Stimulated activated memory B cell treated with anti-CD40 and anti-IgM and Interleukin-4, amounts not matched to agents 10 μg/mL and 1 μg/mL and 100 μg/mL, for 72 hours (primary cell): Measurements from ENCODE around the gene GALR3.

Experiments used
- ATAC-seq: fragments of 150-1000 bp; cut with Tn5 transposase; 2 replicates; pipeline ENCODE4 v1.10.0; 2021
- H3K27ac Mint-ChIP-seq: one replicate; pipeline ENCODE4 v1.8.0; 2022; ENCODE audit warnings: mild to moderate bottlenecking, mixed read lengths
- H3K27me3 Mint-ChIP-seq: one replicate; pipeline ENCODE4 v1.8.0; 2022; ENCODE audit warnings: mixed read lengths
- H3K36me3 Mint-ChIP-seq: one replicate; pipeline ENCODE4 v1.8.0; 2022; ENCODE audit warnings: mixed read lengths
- H3K4me1 Mint-ChIP-seq: one replicate; pipeline ENCODE4 v1.8.0; 2022; ENCODE audit warnings: mixed read lengths
- H3K4me3 Mint-ChIP-seq: one replicate; pipeline ENCODE4 v1.8.0; 2022; ENCODE audit warnings: mild to moderate bottlenecking, moderate library complexity, mixed read lengths
- H3K9me3 Mint-ChIP-seq: one replicate; pipeline ENCODE4 v1.8.0; 2022; ENCODE audit warnings: mixed read lengths

GALR3 gene

DNA sequence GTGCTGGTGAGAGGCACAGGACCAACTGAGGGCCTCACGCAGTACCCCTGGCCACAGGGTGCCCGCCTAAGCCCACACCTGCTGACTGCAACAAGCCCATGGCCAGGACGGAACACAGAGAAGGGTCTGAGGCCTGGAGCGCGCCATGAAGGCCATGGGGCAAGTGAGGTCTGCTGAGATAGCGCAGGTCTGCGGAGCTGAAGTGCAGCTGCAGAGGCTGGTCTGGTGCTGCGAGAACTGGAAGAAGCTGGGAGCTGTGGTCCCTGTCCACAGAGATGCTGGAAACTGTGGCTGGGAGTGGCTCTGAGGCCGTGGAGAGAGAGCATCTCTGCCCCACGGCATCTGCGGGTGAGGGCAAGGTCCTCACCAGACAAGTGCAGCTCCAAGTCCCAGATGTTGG, 8.3 kb downstream of the GALR3 start:
- no peaks in the 10 kb centered on the region for H3K27me3 Mint-ChIP-seq
- H3K9me3 Mint-ChIP-seq, result no peaks in the 10 kb centered on the region
- no peak for ATAC-seq
- no peak overlapping the region for H3K4me3 Mint-ChIP-seq
- no peaks in the 10 kb centered on the region for H3K4me1 Mint-ChIP-seq
- no peak overlapping the region for H3K27ac Mint-ChIP-seq
- peaks cover 40% of the 10 kb centered on the region for H3K36me3 Mint-ChIP-seq

- no peaks in the 10 kb centered on the region for H3K27me3 Mint-ChIP-seq
- peaks cover 47% of the 10 kb centered on the region for H3K36me3 Mint-ChIP-seq
- H3K9me3 Mint-ChIP-seq, result no peaks in the 10 kb centered on the region
- no peak for ATAC-seq
- H3K27ac Mint-ChIP-seq, result no peak overlapping the region
- H3K4me3 Mint-ChIP-seq, result no peak overlapping the region
- no peaks in the 10 kb centered on the region for H3K4me1 Mint-ChIP-seq
Measured at GRCh38 chr22:37832022-37832857, 9.1 kb downstream of the GALR3 start.

DNA sequence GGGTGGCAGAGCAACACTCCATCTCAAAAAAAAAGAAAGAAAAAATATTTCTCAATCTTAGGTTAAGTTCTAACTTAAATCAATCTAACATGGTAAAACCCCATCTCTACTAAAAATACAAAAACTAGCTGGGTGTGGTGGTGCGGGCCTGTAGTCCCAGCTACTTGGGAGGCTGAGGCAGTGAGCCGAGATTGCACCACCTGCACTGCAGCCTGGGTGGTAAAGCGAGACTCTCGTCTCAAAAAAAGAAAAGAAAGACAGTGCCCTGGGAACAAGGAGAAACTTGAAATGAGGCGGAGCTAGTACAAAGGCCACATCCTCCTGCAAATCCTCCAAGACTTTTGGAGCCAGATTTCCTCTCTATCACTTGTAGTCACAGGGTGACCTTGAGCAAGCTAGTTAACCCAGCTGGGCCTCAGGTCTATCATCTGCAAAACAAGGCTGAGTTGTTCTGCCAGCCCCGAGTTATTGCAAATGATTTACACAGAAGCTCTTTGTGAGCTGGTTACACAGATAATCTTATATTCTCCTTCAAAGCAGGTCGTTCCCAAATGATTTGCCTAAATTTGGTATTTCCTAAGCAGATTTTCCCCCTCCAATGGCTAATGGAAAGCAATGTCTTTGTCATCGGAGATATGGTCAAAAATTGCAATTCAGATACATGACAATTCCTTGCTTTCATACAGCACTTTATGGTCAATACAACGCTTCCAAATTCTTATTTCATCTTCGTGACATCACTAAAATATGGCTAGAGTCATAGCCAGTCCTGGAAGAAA, 19.0 kb downstream of the GALR3 start:
- no peak overlapping the region for H3K27ac Mint-ChIP-seq
- no peak for ATAC-seq
- peaks cover 8% of the 10 kb centered on the region for H3K36me3 Mint-ChIP-seq
- no peaks in the 10 kb centered on the region for H3K9me3 Mint-ChIP-seq
- peaks cover 11% of the 10 kb centered on the region for H3K4me1 Mint-ChIP-seq
- no peak overlapping the region for H3K4me3 Mint-ChIP-seq
- H3K27me3 Mint-ChIP-seq, result no peaks in the 10 kb centered on the region

DNA sequence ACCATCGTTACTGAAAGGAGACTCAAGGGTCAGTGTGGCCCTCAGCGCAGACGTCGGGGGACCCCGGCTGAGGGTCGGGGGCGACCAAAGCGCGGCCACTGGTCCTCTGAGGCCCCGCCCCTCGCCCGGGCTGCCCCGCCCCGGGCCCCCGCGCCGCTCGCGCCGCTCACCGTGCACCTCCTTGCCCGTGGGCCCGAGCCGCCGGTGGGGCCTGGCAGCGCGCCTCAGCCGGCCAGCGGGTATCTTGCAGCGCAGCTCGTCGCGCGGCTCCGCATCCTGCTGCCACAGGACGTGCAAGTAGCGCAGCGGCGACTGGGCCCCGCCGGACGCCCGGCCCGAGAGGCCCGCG, 20.5 kb downstream of the GALR3 start:
- Mint-ChIP-seq H3K27ac (peak overlapping the region; percentile 81), H3K4me1 (peaks cover 25% of the 10 kb centered on the region), H3K36me3 (peaks cover 10% of the 10 kb centered on the region), H3K27me3 (no peaks in the 10 kb centered on the region), H3K9me3 (peaks cover 2% of the 10 kb centered on the region), H3K4me3 (peak overlapping the region; percentile 79)
- ATAC-seq, result peak; percentile 73

DNA sequence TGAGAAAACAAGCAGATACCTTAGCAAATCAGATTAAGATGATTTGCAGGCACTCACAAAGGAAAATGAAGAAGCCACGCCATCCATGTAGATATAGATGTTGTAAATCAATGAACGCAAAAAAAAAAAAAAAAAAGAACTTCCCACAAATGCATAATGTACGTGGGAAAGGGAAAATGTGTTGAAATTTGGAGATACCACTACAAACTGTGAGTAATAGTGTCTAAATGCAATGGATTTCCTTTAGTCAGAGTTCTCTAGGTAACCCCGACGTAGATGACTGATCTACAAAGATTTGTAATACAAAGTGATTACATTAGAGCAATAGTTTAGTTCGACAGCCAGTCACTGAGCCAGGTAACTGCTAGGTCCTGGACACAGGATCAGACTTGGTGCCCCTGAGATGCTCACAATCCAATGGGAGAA, 21.7 kb downstream of the GALR3 start:
- peaks cover 2% of the 10 kb centered on the region for H3K9me3 Mint-ChIP-seq
- no peak for ATAC-seq
- H3K36me3 Mint-ChIP-seq, result peaks cover 17% of the 10 kb centered on the region
- peaks cover 34% of the 10 kb centered on the region for H3K4me1 Mint-ChIP-seq
- H3K27ac Mint-ChIP-seq, result peak overlapping the region; percentile 81
- H3K27me3 Mint-ChIP-seq, result no peaks in the 10 kb centered on the region
- peak overlapping the region; percentile 79 for H3K4me3 Mint-ChIP-seq

DNA sequence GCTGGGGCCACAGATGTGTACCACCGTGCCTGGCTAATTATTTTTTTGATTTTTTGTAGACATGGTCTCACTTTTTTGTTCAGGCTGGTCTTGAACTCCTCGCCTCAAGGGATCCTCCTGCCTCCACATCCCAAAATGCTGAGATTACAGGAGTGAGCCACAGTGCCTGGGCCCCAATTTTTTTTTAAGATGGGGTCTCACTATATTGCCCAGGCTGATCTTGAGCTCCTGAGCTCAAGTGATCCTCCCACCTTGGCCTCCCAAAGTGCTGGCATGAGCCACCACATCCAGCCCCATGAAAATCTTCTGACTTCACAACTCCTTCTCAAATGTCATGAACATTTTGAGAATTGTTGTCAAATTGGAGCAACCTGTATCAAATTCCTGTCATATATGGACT, 23.3 kb downstream of the GALR3 start:
- ATAC-seq, result no peak
- H3K36me3 Mint-ChIP-seq, result peaks cover 24% of the 10 kb centered on the region
- no peaks in the 10 kb centered on the region for H3K27me3 Mint-ChIP-seq
- H3K27ac Mint-ChIP-seq, result no peak overlapping the region
- no peak overlapping the region for H3K4me3 Mint-ChIP-seq
- peaks cover 2% of the 10 kb centered on the region for H3K9me3 Mint-ChIP-seq
- H3K4me1 Mint-ChIP-seq, result peaks cover 36% of the 10 kb centered on the region

DNA sequence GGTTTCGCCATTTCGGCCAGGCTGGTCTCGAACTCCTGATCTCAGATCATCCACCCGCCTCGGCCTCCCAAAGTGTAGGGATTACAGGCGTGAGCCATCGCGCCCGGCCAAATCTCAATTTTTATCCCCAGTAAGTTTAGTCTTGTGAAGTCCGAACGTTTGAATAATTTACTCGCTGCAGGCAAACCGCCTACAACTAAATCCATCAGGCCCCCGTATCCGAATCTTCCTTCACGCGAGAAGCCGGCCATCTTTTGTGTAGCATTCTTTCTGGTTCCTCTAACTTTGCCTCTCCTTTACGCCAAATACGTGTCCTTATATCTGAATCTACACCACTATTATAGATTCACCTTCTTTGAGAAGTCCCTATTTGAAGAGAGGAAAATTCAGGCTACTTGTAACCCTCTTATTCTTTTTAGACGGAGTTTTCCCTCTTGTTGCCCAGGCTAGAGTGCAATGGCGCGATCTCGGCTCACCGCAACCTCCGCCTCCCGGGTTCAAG, 25.5 kb downstream of the GALR3 start:
- Mint-ChIP-seq H3K4me1 (peaks cover 31% of the 10 kb centered on the region), H3K4me3 (peak overlapping the region; percentile 99), H3K27ac (peak overlapping the region; percentile 100), H3K36me3 (peaks cover 37% of the 10 kb centered on the region), H3K9me3 (peaks cover 2% of the 10 kb centered on the region), H3K27me3 (no peaks in the 10 kb centered on the region)
- no peak for ATAC-seq

DNA sequence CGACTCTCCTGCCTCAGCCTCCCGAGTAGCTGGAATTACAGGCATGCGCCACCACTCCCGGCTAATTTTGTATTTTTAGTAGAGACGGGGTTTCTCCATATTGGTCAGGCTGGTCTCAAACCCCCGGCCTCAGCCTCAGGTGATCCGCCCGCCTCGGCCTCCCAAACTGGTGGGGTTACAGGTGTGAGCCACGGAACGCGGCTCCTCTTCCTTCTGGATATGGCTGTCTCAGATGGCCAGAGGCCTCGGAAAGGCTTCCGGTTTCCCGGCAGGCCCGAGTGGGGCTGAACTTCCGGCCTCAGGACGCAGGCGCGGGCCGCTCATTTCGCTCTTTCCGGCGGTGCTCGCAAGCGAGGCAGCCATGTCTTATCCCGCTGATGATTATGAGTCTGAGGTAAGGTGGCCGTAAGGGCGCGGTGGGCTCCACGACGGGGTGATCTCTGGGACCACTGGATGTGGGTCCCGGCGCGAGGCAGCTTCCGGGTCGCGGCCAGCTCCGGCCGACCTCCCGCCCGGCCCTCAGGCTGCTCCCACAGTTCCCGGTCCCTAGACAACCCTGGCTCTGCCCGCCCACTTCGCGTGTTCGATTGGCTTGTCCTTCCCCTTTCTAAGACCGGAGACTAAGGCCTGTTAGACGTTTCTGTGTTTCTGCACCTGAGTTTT, 26.0 kb downstream of the GALR3 start, which contains the start of gene EIF3L:
EIF3L (plus strand) TSS at position 331 of the 663 bp plus-strand sequence; CDS start at position 362, 31 bp downstream.
- H3K4me3 Mint-ChIP-seq, result peak within 1 kb of the TSS; percentile 99
- H3K27ac Mint-ChIP-seq, result peak within 1 kb of the TSS; percentile 100
- peak; percentile 90 for ATAC-seq
- H3K27me3 Mint-ChIP-seq, result no peaks in the 10 kb centered on the region
- peaks cover 43% of the 10 kb centered on the region for H3K36me3 Mint-ChIP-seq
- H3K4me1 Mint-ChIP-seq, result peaks cover 36% of the 10 kb centered on the region
- peaks cover 2% of the 10 kb centered on the region for H3K9me3 Mint-ChIP-seq

DNA sequence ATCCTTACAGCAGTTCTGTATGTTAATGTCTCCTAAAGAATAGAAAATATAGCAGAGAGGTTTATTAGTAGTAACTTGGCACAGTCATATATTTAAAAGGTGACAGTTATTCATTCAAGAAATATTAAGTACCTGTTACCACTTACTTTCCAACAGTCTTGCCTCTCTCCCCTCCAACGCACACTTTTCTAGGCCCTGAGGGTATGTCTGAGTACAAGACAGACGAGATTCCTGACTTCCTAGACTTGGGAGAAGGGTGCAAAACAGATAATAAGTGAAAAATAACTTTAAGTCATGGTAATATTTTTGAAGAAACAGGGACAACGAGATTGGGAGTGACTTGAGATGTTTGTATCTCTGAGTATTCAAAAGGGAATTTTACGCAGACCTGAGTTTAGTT, 27.6 kb downstream of the GALR3 start:
- H3K27ac Mint-ChIP-seq, result no peak overlapping the region
- peaks cover 49% of the 10 kb centered on the region for H3K4me1 Mint-ChIP-seq
- peaks cover 59% of the 10 kb centered on the region for H3K36me3 Mint-ChIP-seq

GRCh38 chr22:37852418-37852817, 29.2 kb downstream of the GALR3 start:
- no peak overlapping the region for H3K27ac Mint-ChIP-seq
- peaks cover 68% of the 10 kb centered on the region for H3K36me3 Mint-ChIP-seq
- ATAC-seq, result no peak
- H3K4me1 Mint-ChIP-seq, result peaks cover 48% of the 10 kb centered on the region
- no peaks in the 10 kb centered on the region for H3K27me3 Mint-ChIP-seq
- no peak overlapping the region for H3K4me3 Mint-ChIP-seq
- H3K9me3 Mint-ChIP-seq, result peaks cover 2% of the 10 kb centered on the region

More for the DNA sequence above, 27.6 kb downstream of the GALR3 start:
- no peak for ATAC-seq
- Mint-ChIP-seq H3K4me3 (peak overlapping the region; percentile 99), H3K9me3 (peaks cover 2% of the 10 kb centered on the region), H3K27me3 (no peaks in the 10 kb centered on the region)

DNA sequence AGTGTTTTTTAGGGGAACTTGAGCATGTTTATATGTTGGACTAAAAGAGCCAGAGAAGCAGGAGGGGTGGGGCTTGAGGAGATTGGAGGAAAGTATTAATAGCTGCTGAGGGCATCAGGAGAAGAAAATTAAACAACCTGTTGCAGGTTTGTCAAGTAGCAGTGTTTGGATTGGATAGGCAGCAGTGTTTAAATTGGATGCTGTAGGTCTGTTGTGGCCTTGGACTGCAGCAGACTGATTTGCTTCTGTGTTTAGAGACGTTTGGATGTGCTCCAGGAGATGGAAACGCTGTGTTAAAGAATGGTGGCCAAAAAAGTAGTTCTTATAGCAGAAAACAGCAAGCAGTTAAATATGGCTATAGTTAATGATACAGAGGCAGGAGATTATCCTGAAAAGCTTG, 31.8 kb downstream of the GALR3 start:
- no peak for ATAC-seq
- Mint-ChIP-seq H3K9me3 (no peaks in the 10 kb centered on the region), H3K27ac (no peak overlapping the region), H3K36me3 (peaks cover 63% of the 10 kb centered on the region), H3K4me1 (peaks cover 26% of the 10 kb centered on the region), H3K27me3 (no peaks in the 10 kb centered on the region), H3K4me3 (no peak overlapping the region)

- Mint-ChIP-seq H3K4me1 (peaks cover 24% of the 10 kb centered on the region), H3K4me3 (no peak overlapping the region), H3K9me3 (no peaks in the 10 kb centered on the region), H3K27me3 (no peaks in the 10 kb centered on the region), H3K36me3 (peaks cover 69% of the 10 kb centered on the region), H3K27ac (no peak overlapping the region)
- ATAC-seq, result no peak
Measured at GRCh38 chr22:37855462-37855861, 32.3 kb downstream of the GALR3 start.

DNA sequence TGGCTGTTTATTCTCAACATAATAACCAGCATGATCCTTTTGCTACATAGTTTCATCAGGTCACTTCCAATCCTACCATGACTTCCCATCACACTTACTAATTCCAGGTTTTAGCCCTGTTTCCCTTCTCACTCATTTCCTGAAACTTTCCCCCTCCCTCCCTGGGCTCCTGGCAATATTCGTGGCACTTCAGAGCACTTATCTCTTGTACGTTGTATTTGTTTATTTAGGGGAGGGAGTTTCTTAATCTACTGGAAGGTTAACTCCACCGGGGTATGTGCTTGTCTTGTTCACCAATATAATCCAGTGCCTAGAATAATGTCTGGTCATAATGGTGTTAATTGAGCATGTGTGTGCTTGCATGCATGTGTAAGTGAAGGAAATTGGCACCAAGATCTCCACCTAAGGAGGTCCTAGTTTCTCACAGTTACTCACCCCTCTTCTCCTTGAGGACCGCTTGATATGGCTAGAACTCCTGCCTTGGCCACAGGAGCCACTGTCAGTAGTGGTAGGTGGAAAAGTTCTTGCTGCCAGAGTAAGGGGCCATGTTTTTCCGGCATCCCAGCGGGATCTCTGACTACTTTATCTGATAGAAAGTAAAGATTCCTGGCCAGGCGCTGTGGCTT, 37.7 kb downstream of the GALR3 start:
- ATAC-seq, result no peak
- Mint-ChIP-seq H3K27ac (no peak overlapping the region), H3K36me3 (peaks cover 67% of the 10 kb centered on the region), H3K27me3 (no peaks in the 10 kb centered on the region), H3K4me3 (no peak overlapping the region), H3K9me3 (no peaks in the 10 kb centered on the region), H3K4me1 (no peaks in the 10 kb centered on the region)

GRCh38 chr22:37862570-37863325, 39.6 kb downstream of the GALR3 start:
- H3K4me1 Mint-ChIP-seq, result no peaks in the 10 kb centered on the region
- no peak overlapping the region for H3K4me3 Mint-ChIP-seq
- H3K27ac Mint-ChIP-seq, result no peak overlapping the region
- peaks cover 55% of the 10 kb centered on the region for H3K36me3 Mint-ChIP-seq
- H3K9me3 Mint-ChIP-seq, result no peaks in the 10 kb centered on the region
- H3K27me3 Mint-ChIP-seq, result no peaks in the 10 kb centered on the region
- no peak for ATAC-seq
